Endothelial cell of umbilical vein (primary cell): ENCODE measurements around the gene FAM168B.

ENCODE experiments used
- EZH2 ChIP-seq: IDR thresholded peaks from 2 replicates; pipeline ENCODE4 v1.6.1; 2012; ENCODE audit warnings: borderline replicate concordance, low read depth, mild to moderate bottlenecking, moderate library complexity, low read length, inconsistent platforms; ENCODE audit not compliant: severe bottlenecking
- MYC ChIP-seq: IDR thresholded peaks from one replicate; pipeline ENCODE4 v1.6.1; 2011; ENCODE audit warnings: mild to moderate bottlenecking, low read depth, low read length
- POLR2A ChIP-seq: IDR thresholded peaks from 2 replicates; pipeline ENCODE4 v1.6.1; 2012; ENCODE audit warnings: low read depth, mild to moderate bottlenecking, control low read depth, low read length
- POLR2AphosphoS5 ChIP-seq: IDR thresholded peaks from 2 replicates; pipeline ENCODE4 v1.6.1; 2012; ENCODE audit warnings: low read depth, mild to moderate bottlenecking, control low read depth, low read length, moderate library complexity; ENCODE audit not compliant: insufficient read depth
- TF ChIP-seq, protein P1 (sequence below), 2 donors: IDR thresholded peaks; 1 replicate in 1 of 2; 2 replicates in 1 of 2; pipeline ENCODE4 v1.5.1; 2011; ENCODE audit warnings: low read length in 2 of 2, mild to moderate bottlenecking in 2 of 2, moderate library complexity in 2 of 2, control low read depth in 1 of 2, inconsistent platforms in 1 of 2, low read depth in 1 of 2; ENCODE audit not compliant: insufficient read depth in 1 of 2; ENCODE audit errors: extremely low read depth in 1 of 2

- TF ChIP-seq, protein P1, sequence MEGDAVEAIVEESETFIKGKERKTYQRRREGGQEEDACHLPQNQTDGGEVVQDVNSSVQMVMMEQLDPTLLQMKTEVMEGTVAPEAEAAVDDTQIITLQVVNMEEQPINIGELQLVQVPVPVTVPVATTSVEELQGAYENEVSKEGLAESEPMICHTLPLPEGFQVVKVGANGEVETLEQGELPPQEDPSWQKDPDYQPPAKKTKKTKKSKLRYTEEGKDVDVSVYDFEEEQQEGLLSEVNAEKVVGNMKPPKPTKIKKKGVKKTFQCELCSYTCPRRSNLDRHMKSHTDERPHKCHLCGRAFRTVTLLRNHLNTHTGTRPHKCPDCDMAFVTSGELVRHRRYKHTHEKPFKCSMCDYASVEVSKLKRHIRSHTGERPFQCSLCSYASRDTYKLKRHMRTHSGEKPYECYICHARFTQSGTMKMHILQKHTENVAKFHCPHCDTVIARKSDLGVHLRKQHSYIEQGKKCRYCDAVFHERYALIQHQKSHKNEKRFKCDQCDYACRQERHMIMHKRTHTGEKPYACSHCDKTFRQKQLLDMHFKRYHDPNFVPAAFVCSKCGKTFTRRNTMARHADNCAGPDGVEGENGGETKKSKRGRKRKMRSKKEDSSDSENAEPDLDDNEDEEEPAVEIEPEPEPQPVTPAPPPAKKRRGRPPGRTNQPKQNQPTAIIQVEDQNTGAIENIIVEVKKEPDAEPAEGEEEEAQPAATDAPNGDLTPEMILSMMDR (IDR thresholded peaks at IDR 0.05; ENCODE audit: extremely low read depth in 1 of 2, insufficient read depth in 1 of 2, low read depth in 1 of 2, low read length in 2 of 2): no peak
- TF ChIP-seq POLR2AphosphoS5 (no peak), EZH2 (no peak), MYC (no peak), POLR2A (no peak)
Measured at GRCh38 chr2:131127981-131128380, 34.7 kb upstream of the FAM168B start.
